NCI-H1048 (cell line): ENCODE measurements around the gene CCDC88C.
"Not testable (repeated sequence)": the region's sequence is repeated elsewhere in the genome, so short reads cannot be mapped to it uniquely, and the experiment has no call there.

Source experiments
- DNase-seq: peaks from one replicate; lab custom pipeline; 2025; lab: John Stamatoyannopoulos, UW

CCDC88C gene

DNA sequence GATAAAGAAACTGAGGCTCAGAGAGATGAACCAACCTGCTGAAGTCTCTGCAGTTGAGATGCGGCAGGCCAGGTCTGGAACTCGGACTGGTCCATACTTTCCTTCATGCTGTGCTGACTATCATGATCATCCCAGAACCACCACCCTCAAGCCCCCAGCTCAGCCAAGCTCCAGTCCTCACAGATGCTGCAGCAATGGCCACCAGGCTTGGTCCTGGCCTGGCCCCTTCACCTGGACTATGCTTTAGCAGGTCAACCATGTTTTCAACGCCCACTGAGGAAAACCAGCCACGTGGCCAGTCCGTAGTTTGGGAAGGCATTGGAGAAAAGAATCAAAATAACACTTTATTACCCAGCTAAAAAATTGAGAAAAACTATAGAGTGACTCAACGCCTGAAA, 174.5 kb downstream of the CCDC88C start:
- DNase-seq: no peak

DNA sequence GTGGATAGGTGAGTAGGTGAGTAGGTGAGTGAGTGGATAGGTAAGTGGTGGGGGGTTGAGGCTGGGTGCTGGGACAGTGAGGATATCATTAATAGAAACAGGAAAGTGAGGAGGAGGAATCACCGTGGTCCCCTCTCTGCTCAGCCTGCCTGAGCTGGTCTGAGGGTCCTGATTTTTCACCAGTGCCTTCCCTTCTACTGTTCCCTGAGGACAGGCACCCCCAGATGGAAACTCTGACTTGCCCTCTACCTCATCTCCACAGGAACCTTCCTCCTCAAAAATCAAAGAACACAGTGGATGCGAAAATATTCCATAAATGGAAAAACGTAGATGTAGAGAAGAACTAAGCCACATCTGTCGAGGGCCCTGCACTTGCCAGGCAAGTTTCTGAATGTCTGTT, 175.0 kb downstream of the CCDC88C start:
- no peak for DNase-seq

DNA sequence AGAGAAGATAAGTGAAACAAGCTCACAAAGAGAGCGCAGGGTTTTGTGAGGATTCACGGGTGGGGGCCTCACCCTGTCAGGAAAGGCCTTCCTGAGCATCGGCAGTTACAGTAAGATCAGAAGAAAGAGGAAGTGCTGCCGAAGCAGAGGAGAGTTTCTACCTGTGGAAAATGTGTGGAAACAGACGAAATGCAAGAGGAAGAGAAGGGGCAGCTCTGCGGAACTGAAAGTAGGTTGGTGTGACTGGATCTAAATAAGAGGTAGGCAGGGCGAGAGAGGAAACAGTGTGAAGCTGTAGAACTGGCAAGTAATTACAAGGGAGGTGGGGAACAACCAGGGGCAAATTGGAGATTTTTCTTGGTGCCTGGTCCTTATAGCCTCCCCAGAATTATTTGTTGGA, 175.8 kb downstream of the CCDC88C start:
- no peak for DNase-seq

DNA sequence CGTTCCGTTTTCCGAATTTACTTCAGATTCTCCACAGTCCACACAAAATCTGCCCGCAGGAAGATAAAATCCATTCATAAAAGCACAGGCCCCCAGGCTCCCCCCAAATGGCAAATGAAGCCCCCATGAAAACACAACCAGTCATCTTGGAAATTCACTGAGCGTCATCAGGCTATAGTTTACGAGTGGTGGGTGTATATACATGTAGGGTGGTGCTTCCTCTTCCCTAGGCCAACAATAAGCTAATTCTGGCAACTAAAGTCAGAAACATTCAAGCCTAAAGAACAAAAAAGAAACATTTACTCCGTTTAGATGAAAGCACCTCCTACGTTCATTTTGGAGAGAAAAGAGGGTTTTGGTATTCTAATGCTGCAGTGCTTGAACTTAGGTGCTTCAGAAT, 179.0 kb downstream of the CCDC88C start:
- no peak for DNase-seq

DNA sequence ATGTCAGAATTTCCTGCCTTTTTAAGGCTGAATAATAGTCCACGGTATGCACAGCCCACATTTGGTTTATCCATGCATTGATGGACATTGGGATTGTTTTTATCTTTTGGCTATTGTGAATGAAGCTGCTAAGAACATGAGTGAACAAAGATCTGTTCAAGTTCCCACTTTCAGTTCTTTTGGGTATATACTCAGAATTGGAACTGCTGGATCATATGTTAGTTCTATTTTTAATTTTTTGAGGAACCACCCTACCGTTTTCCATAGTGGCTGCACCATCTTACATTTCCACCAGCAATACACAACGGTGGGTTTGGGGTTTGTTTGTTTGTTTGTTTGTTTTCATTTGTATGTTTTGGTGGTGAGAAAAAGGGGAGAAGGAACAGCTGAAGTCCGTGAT, 179.5 kb downstream of the CCDC88C start:
- DNase-seq: no peak

DNA sequence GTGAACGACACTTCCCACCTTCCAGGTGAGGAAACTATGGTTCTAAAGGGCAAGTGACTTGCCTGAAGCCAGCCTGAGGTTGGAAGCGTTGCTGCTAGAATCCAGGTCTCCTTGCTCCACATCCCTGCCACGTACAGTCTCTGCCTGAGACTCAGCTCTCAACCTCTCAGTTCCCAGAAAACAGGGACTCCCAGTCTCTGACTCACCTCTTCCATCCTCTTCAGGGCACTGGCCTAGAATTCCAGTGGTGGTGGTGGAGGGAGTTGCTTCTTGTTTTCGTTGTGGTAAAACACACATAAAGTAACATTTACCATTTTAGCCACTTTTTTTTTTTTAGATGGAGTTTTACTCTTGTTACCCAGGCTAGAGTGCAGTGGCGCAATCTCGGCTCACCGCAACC, 180.4 kb downstream of the CCDC88C start:
- DNase-seq: no peak

DNA sequence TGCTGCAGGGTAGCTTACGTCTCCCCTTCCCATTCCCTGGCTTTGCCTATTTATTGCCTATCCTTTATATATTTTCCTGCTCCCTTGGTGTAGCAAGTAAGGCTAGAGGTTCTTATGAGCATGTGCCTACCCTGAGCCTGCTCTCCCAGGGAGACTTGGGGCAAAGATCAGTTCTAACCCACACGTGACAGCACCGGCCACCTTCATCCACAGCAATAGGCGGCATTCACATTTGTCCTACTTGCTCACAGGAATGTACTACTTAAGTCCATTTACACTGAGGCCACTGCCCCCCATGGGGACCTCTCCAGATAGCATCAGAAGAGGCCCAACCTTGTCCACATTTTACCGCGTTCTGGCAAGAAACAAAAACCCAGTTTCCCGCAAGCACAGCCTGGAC, 181.8 kb downstream of the CCDC88C start:
- no peak for DNase-seq

DNA sequence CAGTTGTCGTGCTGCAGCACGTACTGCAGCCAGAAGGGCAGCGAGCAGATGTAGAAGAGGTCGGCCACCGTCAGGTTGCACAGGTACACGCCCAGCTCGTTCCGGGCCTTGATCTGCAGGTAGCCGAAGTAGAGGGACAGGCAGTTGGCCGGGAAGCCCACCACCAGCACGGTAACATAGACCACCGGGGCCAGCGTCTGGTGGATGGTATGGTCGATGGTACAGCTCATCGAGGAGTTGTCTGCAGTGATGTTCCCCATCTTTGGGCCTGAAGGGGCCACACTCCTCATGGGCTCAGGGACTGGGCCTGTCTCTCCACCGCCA, 182.9 kb downstream of the CCDC88C start:
- DNase-seq: no peak

DNA sequence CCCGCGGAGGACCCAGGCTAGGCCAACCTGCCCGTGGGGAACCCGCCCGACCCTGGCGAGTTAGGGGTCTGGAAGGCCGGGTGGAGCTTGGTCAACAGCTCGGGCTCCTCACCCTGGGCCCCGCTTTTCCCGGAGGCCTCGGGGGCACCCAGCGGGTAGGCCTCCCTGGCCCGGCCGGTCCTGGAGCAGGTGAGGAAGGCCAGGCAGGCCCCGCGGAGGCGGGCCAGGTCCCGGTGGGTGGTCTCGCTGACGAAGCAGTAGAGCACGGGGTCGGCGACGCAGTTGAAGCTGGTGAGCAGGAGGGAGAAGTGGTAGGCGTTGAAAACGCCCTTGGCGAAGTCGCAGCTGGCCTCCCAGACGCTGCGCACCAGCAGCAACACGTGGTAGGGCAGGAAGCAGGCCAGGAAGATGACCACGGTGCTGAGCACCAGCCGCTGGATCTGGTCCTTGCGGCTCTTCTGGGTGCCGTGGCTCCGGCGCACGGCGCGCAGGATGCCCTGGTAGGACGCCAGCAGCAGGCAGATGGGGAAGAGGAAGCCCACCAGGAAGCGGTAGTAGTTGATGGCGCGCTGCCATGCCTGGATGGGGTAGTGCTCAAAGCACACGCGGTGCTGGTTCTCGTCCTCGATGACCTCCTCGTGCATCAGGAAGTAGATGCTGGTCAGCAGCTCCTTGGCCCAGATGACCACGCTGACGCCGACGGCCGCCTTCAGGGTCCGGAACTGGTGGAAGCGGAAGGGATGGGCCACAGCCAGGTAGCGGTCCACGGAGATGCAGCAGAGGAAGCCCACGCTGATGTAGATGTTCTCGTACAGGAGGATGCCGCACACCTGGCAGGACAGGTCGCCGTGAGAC, 183.5 kb downstream of the CCDC88C start:
- no peak for DNase-seq

DNA sequence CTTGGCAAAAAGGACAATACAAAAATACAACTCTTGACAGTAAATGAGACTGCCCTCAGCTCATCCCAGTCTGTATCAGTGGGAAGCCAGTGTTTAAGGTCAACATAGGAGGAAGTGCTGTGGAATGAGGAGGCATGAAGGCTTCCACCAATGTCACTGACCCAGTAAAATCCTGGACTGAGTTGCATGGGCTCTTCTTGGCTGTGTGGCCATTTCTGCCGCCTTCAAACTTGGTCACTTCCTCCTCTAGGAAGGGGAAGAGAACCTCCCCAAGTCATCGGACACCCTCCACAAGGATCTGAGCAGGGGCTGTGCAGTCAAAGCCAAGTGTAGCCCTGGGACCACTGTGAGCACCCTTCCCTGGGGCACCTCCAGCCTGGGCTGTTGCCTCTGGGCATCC, 185.0 kb downstream of the CCDC88C start:
- DNase-seq: no peak

DNA sequence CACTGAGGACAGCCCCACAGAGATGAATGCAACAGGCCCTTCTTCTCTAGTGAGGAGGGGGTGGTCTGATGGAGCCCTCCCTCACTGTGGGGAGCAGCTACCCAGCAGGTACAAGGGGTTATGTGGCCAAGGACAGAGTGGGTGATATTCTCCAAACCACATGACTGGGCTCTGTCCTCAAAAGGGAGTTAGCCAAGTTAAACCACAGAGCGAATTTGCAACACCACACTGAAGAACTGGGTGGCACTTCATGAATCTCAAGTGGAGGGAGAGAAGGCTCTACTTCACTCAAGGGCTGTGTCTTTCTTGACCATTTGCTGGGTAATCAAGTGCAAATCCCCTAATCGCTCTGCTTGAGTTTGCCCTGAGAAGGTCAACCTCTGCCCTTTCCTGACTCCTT, 185.6 kb downstream of the CCDC88C start:
- no peak for DNase-seq

DNA sequence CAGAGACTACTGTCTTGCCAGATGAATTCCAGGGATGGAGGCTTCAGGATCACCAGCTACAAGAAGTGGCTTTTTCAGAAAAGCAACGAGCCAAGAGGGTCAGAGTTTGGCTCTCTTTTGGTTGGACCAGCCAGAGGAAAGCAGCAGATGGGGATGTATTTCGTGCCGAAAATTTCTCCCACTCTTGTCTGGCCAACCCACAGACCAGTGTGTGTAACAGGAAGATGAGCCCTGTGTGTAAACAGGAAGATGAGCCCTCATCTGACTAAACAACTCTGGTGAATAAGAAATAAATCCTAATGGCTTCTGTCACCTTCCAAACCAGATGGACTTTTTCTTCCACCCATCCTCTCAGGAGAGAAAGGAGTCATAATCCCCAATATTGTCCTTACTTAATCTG, 186.2 kb downstream of the CCDC88C start:
- no peak for DNase-seq

DNA sequence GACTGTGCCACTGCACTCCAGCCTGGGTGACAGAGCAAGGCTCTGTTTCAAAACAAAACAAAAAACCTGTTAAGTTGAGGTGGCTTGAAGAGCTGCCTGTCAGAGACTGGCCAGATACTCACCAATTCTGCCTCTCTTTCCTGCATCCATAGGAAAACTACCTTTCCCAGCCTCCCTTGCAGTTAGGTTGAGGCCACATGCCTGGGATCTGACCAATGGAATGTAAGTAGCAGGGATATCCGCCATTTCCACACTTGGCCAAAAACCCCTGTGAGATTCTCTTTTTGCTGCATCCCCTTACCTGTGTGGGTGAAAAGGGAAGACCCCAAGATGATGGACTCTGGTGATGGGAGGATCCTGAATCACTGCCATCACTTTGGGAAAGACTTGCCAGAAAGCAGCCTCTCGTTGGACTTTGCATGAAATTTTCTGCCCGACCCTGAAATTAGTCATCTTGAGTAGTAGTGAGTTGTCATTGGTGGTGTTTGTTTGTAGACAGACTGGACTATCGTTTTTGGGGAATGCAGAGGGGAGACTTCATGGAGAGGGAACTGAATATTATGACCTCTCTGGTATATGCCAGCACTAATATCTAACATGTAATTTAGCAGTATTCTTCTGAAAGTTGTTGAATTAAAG, 187.1 kb downstream of the CCDC88C start:
- no peak for DNase-seq

DNA sequence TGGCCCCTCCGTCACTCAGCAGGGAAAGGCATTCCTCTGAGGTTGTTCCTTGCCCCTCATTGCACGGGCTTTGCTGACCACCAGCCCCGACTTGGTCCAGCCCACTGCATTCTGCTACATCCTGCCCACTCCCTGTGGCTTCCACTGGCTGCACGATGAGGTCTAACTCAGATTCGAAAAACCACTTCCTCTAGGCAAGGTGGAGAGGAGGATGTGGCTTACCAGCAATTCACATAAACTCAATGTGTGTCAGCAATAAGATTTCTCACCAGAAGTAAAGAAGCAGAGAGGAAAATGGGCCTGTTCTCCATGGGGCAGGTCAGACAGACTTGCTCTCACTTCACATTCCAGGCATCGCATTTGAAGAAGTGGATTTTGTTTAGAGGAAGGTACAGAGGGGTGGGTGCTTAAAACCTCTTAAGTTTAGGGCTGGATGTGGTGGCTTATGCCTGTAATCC, 187.8 kb downstream of the CCDC88C start:
- DNase-seq: no peak

DNA sequence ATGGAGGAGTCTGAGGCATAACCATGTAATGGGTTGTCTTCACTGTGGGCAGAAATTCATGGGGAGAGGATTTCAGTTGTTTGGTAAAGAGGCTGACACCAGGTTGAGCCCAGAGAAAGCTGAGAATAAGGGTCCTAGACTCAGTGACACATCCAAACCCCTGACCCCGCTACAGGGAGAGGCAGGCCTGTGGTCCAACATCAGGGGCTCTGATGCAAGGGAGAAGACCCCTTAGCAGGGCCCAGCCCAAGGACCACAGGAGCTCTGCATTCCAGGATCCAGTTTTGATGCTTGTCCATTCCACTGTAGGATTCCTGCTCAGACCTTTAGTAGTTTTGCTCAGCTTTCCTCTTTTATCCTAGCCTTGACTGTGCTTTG, 188.6 kb downstream of the CCDC88C start:
- no peak for DNase-seq

DNA sequence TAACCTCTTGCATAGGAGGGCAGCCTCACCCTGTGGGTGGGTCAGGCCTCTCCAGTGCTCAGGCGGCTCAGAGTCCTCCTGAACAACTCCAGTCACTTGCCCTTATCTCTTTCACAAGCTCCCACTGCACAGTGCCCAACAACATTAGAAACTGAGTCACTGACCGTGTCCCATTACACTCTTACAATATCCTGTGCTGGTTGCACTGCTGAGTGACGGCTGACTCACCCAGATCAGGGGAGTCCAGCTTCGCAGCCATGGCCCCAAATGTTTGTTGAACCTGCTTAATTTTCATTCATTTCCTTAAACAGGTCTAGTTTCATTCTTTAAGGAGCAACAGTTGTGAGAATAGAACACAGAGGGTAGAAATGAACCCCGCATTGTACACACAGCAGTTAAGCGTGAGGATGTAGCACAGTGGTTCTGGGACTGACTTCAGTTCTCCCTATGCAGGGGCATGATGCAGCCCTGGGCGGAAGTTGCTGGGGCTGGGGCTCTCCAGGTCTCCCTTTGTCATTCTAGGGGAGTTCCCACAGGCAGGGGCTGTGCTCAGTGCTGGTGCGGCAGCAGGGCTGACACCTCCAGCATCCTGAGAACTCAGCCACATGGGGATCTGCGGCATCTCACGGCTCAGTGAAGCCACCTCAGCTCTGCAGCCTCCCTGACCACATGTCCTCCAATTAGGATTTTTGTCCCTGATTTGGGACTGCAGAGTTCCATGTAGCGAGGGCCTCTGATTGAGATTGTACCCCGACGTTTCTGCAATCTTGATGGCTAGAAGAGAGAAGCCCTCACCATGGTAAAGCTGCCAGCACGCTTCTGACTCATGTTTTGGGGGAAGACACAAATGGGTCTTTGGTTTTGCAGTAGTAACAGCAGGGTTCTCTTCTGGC, 189.3 kb downstream of the CCDC88C start:
- no peak for DNase-seq

DNA sequence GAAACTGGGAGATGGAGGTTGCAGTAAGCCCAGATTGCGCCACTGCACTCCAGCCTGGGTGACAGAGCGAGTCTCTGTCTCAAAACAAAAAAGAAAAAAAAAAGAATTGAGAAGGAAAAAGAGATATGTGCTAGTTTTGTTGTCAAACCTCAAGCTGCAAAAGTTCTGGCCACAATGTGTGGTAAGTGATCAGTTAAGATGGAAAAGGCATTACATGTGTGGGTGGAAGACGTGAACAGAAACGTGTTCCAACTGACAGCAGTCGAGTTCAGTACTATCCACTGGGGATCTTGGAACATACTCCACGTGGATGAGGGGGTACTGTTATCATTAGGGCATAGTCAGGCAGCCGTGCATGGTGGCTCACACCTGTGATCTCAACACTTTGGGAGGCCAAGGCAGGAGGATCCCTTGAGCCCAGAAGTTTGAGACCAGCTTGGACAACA, 190.4 kb downstream of the CCDC88C start:
- DNase-seq: no peak

DNA sequence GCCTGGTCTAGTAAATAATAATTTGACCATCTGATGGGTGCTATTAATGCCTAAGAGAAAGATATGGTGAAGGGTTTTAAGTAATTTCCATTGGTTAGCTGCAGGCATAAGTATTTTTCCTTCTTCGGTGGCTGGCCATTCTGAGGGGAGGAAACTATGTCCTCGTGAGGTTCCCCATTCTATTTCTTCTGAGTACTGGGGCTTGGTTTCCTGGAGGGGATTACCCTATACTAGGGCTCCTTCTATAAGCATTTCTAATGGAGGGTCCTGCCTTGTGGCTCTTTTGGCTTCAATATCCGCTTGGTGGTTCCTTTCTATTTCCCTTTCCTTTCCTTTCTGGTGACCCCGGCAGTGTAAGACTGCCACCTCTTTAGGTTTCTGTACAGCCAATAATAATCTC, 191.3 kb downstream of the CCDC88C start:
- not testable (repeated sequence) for DNase-seq

DNA sequence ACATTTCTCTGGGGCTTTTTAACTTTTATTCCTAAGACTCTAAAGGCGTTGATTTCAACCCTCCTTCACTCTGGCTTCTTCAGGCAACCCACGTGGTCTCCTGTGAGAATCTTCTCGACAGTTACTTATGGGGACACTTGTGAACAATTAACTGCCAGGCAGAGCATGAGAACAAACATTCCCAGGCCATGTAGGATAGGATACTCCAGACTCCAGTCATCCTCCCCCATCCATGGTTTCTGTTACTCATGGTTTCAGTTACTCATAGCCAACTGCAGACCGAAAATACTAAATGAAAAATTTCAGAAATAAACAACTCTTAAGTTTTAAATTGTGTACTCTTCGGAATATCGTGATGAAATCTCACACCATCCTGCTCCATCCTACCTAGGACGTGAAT, 192.6 kb downstream of the CCDC88C start:
- no peak for DNase-seq

DNA sequence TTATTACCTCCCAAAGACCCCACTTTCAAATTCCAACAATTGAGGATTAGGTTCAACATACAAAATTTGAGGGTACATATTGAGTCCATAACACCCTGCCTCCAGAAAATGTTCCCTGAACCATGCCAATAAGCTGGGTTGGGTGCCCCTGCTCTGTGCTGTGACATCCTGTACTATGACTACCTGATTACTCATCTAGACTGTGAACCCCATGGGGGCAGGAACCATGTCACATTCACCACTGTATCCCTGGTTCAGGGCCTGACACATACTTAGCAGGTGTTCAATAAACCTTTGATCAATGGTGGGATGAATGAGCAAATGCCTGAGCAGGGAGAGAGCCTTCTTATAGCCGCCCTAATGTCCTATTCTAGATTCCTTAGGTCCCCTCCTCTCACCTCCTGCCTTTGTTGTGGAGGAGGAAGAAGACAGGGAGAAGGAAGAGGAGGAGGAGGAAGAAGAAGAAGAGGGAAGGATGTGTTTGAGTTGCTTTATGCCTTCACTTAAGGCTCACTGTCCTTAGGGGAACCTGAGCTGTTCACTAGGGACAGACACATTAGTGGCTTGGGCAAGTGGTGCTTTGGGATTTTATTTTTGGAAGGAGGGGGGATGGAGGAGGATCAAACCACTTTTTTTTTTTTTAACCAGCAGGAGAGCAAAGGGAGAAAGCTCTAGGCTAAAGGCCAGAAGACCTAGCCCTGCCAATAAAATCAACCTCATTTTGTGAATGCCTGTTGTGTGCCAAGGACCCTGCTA, 194.4 kb downstream of the CCDC88C start:
- DNase-seq: no peak
